H1 (cell line): ENCODE data around the gene PNLIP.

Experiments
- CREB1 ChIP-seq: IDR thresholded peaks from 2 replicates; pipeline ENCODE4 v1.6.1; 2012; ENCODE audit warnings: inconsistent platforms
- CTCF ChIP-seq, 3 experiments: IDR thresholded peaks; 1 replicate in 2 of 3; 2 replicates in 1 of 3; pipeline versions ENCODE4 v1.5.1 to v1.6.1; 2011; ENCODE audit warnings: low read length in 3 of 3, mild to moderate bottlenecking in 3 of 3, inconsistent platforms in 2 of 3, low read depth in 1 of 3, moderate library complexity in 1 of 3; ENCODE audit not compliant: insufficient read depth in 1 of 3; ENCODE audit errors: control extremely low read depth in 1 of 3
- POLR2AphosphoS5 ChIP-seq: IDR thresholded peaks from 2 replicates; pipeline ENCODE4 v1.6.1; 2011; ENCODE audit warnings: low read depth, low read length
- TAF7 ChIP-seq: optimal IDR thresholded peaks from 2 replicates; pipeline ENCODE3; 2011; ENCODE audit warnings: low read depth, mild to moderate bottlenecking, inconsistent platforms, low read length, moderate library complexity, borderline replicate concordance
- TCF12 ChIP-seq: IDR thresholded peaks from 2 replicates; pipeline ENCODE4 v1.6.1; 2011; ENCODE audit warnings: low read depth, mild to moderate bottlenecking, low read length
- ZNF274 ChIP-seq: IDR thresholded peaks from 2 replicates; pipeline ENCODE4 v1.7.0; 2012; ENCODE audit warnings: low read length, borderline replicate concordance; ENCODE audit errors: extremely low read depth

- TF ChIP-seq CREB1 (no peak), POLR2AphosphoS5 (no peak), CTCF (IDR thresholded peaks at IDR 0.05; ENCODE audit: control extremely low read depth in 1 of 3, insufficient read depth in 1 of 3, low read depth in 1 of 3, low read length in 3 of 3) (no peak), ZNF274 (no peak), TAF7 (no peak), TCF12 (no peak)
These were observed 51.8 kb downstream of the PNLIP start for GRCh38 chr10:116597543-116597942.
